Endothelial cell of umbilical vein (primary cell): ENCODE measurements around the gene RHEBL1. TPM values are rescaled to one million over a fixed set of nuclear protein-coding genes. Genes with fewer than 3 reads are reported as not detected.

Experiments
- BruUV-seq: library from RNA; stranded (reverse); fragments of 400-500 nt; replicated peaks from 2 replicates; lab custom pipeline; 2021; lab: Mats Ljungman, UMichigan
- CTCF ChIA-PET: fragments of 300-600, 350-600 bp; sonication (Branson Sonifier 250); formaldehyde crosslinking; loops from one replicate; lab custom pipeline; 2021; ENCODE audit warnings: antibody characterized with exemption, inconsistent platforms; lab: Charles Lee
- POLR2A ChIA-PET: fragments of 300-600, 350-600 bp; sonication (Branson Sonifier 250); formaldehyde crosslinking; loops from one replicate; lab custom pipeline; 2021; ENCODE audit warnings: antibody characterized with exemption, inconsistent platforms; lab: Charles Lee
- DNase-seq: peaks from one replicate; pipeline ENCODE4 v3.0.0-alpha.2; 2011; ENCODE audit warnings: low read depth, low spot score
- FAIRE-seq: peaks from 2 replicates; lab custom pipeline; 2011; peaks lifted over from hg19 to GRCh38; lab: Jason Lieb, UNC
- H2AFZ ChIP-seq: 2 replicates; pipeline ENCODE4 v1.6.0; 2012; ENCODE audit warnings: low read depth, low read length, control low read depth, inconsistent platforms
- H3K27ac ChIP-seq: 2 replicates; pipeline ENCODE4 v1.5.1; 2011; ENCODE audit warnings: low read depth, mild to moderate bottlenecking, control low read depth, low read length, moderate library complexity; ENCODE audit not compliant: insufficient read depth
- H3K27me3 ChIP-seq, 2 experiments: 2 replicates each; pipeline versions ENCODE4 v1.6.0 to v1.6.1; 2011; ENCODE audit warnings: low read length in 2 of 2, mixed read lengths in 1 of 2; ENCODE audit not compliant: control insufficient read depth in 2 of 2, insufficient read depth in 2 of 2
- H3K36me3 ChIP-seq, 2 experiments: 2 replicates in 1 of 2; 3 replicates in 1 of 2; pipeline ENCODE4 v1.5.1; 2011; ENCODE audit warnings: low read length in 2 of 2, mild to moderate bottlenecking in 1 of 2, moderate library complexity in 1 of 2; ENCODE audit not compliant: control insufficient read depth in 2 of 2, insufficient read depth in 2 of 2; ENCODE audit errors: extremely low read depth in 1 of 2
- H3K4me1 ChIP-seq: 3 replicates; pipeline ENCODE4 v1.5.1; 2011; ENCODE audit warnings: mild to moderate bottlenecking, low read length; ENCODE audit not compliant: control insufficient read depth, insufficient read depth; ENCODE audit errors: extremely low read depth
- H3K4me2 ChIP-seq: 2 replicates; pipeline ENCODE4 v1.6.1; 2011; ENCODE audit warnings: low read length, control low read depth, mixed read lengths; ENCODE audit not compliant: insufficient read depth
- H3K4me3 ChIP-seq, 3 experiments: fragments of 200-600 bp in 1 of 3; sonication (generic), shearing (Covaris generic) in 1 of 3; replicated peaks in 1 of 3; 2 replicates each; pipeline ENCODE4 v1.5.1; 2011 to 2016; ENCODE audit warnings: control low read depth in 3 of 3, low read length in 3 of 3, mild to moderate bottlenecking in 2 of 3, inconsistent platforms in 1 of 3, low read depth in 1 of 3, moderate library complexity in 1 of 3; ENCODE audit not compliant: insufficient read depth in 1 of 3
- H3K79me2 ChIP-seq: 2 replicates; pipeline ENCODE4 v1.6.0; 2012; ENCODE audit warnings: low read length, inconsistent platforms; ENCODE audit not compliant: control insufficient read depth, insufficient read depth
- H3K9ac ChIP-seq: replicated peaks from 2 replicates; pipeline ENCODE3; 2011; ENCODE audit warnings: low read length, control low read depth; ENCODE audit not compliant: insufficient read depth; ENCODE audit errors: extremely low read depth
- H3K9me1 ChIP-seq: replicated peaks from 3 replicates; pipeline ENCODE4 v1.6.0; 2011; ENCODE audit warnings: mild to moderate bottlenecking, low read length; ENCODE audit not compliant: control insufficient read depth, insufficient read depth; ENCODE audit errors: extremely low read depth
- H3K9me3 ChIP-seq: replicated peaks from 2 replicates; pipeline ENCODE4 v1.5.1; 2012; ENCODE audit warnings: low read length, inconsistent platforms; ENCODE audit not compliant: control insufficient read depth, insufficient read depth
- H4K20me1 ChIP-seq: replicated peaks from 2 replicates; pipeline ENCODE3; 2011; ENCODE audit warnings: mild to moderate bottlenecking, low read length; ENCODE audit not compliant: control insufficient read depth, insufficient read depth; ENCODE audit errors: extremely low read depth
- EZH2 ChIP-seq: IDR thresholded peaks from 2 replicates; pipeline ENCODE4 v1.6.1; 2012; ENCODE audit warnings: borderline replicate concordance, low read depth, mild to moderate bottlenecking, moderate library complexity, low read length, inconsistent platforms; ENCODE audit not compliant: severe bottlenecking
- FOS ChIP-seq: IDR thresholded peaks from 2 replicates; pipeline ENCODE4 v1.6.1; 2011; ENCODE audit warnings: mild to moderate bottlenecking, low read length, moderate library complexity, borderline replicate concordance; ENCODE audit not compliant: insufficient read depth
- JUN ChIP-seq: IDR thresholded peaks from 2 replicates; pipeline ENCODE4 v1.6.1; 2011; ENCODE audit warnings: borderline replicate concordance, low read depth; ENCODE audit not compliant: insufficient read length, insufficient read depth
- MYC ChIP-seq: IDR thresholded peaks from one replicate; pipeline ENCODE4 v1.6.1; 2011; ENCODE audit warnings: mild to moderate bottlenecking, low read depth, low read length
- POLR2A ChIP-seq: IDR thresholded peaks from 2 replicates; pipeline ENCODE4 v1.6.1; 2012; ENCODE audit warnings: low read depth, mild to moderate bottlenecking, control low read depth, low read length
- POLR2AphosphoS5 ChIP-seq: IDR thresholded peaks from 2 replicates; pipeline ENCODE4 v1.6.1; 2012; ENCODE audit warnings: low read depth, mild to moderate bottlenecking, control low read depth, low read length, moderate library complexity; ENCODE audit not compliant: insufficient read depth
- dilution Hi-C: fragments of 300-500 bp; cut with MboI; formaldehyde crosslinking; loops from one replicate; pipeline ENCODE4 v1.15.0; 2019; ENCODE audit warnings: low sequenced_read_pairs; ENCODE audit not compliant: extremely low pct_ligation_motif_present
- intact Hi-C: fragments of 100-400 bp; cut with micrococcal nuclease; formaldehyde crosslinking; loops from one replicate; pipeline ENCODE4 v1.10.0; 2022
- polyA plus RNA-seq, 4 experiments: library from polyadenylated mRNA; depleted of rRNA in 3 of 4; stranded (reverse) in 3 of 4; unstranded in 1 of 4; fragments of >200 nt; gene quantifications; 2 replicates each; pipeline versions ENCODE4 v1.2.1 to v1.2.3, GENCODE V29; 2011 to 2012; ENCODE audit warnings: missing spikeins in 1 of 4
- total RNA-seq: library from RNA; stranded (reverse); gene quantifications from 2 replicates; pipeline ENCODE4 v1.2.3, GENCODE V29; 2021
- TF ChIP-seq, protein P1 (sequence below), 2 donors: IDR thresholded peaks; 1 replicate in 1 of 2; 2 replicates in 1 of 2; pipeline ENCODE4 v1.5.1; 2011; ENCODE audit warnings: low read length in 2 of 2, mild to moderate bottlenecking in 2 of 2, moderate library complexity in 2 of 2, control low read depth in 1 of 2, inconsistent platforms in 1 of 2, low read depth in 1 of 2; ENCODE audit not compliant: insufficient read depth in 1 of 2; ENCODE audit errors: extremely low read depth in 1 of 2
- TF ChIP-seq, protein P2 (sequence below): IDR thresholded peaks from 2 replicates; pipeline ENCODE4 v1.6.1; 2011; ENCODE audit not compliant: insufficient read depth, insufficient read length

Gene RHEBL1
- total and polyA plus RNA-seq, 2 donors (not counting 3 experiments of a cell fraction or from before 2014, with no cell fraction given) = 2.6 to 2.7 TPM

DNA sequence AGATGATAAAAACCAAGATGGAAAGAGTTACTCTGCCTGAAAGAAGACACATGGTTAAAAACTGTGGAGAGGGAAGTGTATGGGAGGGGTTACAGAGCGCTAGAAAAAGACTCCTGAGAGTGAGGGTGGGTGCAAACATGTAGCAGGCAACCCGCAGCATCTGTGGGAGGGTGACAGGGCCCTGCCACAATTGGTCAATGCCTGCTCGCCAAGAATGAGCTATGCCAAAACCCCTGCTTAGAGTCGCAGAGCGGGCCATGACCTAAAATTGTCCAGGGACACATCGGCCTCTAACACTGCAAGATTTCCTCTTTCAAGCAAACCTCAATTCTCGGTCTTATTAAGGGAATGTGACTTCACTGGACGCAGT, 51.9 kb downstream of the RHEBL1 start:
- peak overlapping the region; percentile 98 for H3K27ac ChIP-seq
- H3K27me3 ChIP-seq = no peaks in the 10 kb centered on the region
- no TSS peak for BruUV-seq
- FAIRE-seq (peak; percentile 68), DNase-seq (peak; percentile 72)
- H4K20me1 ChIP-seq = no peaks in the 10 kb centered on the region
- TF ChIP-seq EZH2 (no peak), POLR2A (no peak), JUN (no peak), POLR2AphosphoS5 (no peak), FOS (no peak), MYC (no peak)
- TF ChIP-seq, protein P1, sequence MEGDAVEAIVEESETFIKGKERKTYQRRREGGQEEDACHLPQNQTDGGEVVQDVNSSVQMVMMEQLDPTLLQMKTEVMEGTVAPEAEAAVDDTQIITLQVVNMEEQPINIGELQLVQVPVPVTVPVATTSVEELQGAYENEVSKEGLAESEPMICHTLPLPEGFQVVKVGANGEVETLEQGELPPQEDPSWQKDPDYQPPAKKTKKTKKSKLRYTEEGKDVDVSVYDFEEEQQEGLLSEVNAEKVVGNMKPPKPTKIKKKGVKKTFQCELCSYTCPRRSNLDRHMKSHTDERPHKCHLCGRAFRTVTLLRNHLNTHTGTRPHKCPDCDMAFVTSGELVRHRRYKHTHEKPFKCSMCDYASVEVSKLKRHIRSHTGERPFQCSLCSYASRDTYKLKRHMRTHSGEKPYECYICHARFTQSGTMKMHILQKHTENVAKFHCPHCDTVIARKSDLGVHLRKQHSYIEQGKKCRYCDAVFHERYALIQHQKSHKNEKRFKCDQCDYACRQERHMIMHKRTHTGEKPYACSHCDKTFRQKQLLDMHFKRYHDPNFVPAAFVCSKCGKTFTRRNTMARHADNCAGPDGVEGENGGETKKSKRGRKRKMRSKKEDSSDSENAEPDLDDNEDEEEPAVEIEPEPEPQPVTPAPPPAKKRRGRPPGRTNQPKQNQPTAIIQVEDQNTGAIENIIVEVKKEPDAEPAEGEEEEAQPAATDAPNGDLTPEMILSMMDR (IDR thresholded peaks at IDR 0.05; ENCODE audit: extremely low read depth in 1 of 2, insufficient read depth in 1 of 2, low read depth in 1 of 2, low read length in 2 of 2) = no peak
- TF ChIP-seq, protein P2, sequence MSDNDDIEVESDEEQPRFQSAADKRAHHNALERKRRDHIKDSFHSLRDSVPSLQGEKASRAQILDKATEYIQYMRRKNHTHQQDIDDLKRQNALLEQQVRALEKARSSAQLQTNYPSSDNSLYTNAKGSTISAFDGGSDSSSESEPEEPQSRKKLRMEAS = no peak
- H3K79me2 ChIP-seq = peaks cover 10% of the 10 kb centered on the region
- H3K9me3 ChIP-seq = no peaks in the 10 kb centered on the region
- H3K9me1 ChIP-seq = no peaks in the 10 kb centered on the region
- dilution Hi-C loops = no loop called here
- no peak overlapping the region for H2AFZ ChIP-seq
- peak overlapping the region; percentile 77 for H3K4me2 ChIP-seq
- peak overlapping the region; percentile 50 to 62 (median 61) for H3K4me3 ChIP-seq
- peaks cover 0 to 18% of the 10 kb centered on the region in 2 experiments for H3K36me3 ChIP-seq
- H3K4me1 ChIP-seq = peaks cover 16% of the 10 kb centered on the region
- ChIA-PET CTCF (interaction anchor here (0.7 to 8.7 kb wide), 9 partner anchors 12 to 112 kb away, joined by 3 to 115 read pairs (median 5); partner anchors contain the start of gene DDN), POLR2A (no interaction called here)
- H3K9ac ChIP-seq = peak overlapping the region; percentile 95
- intact Hi-C loops = loop anchor here (1.0 to 2.0 kb wide), 3 partner anchors 22 to 61 kb away; partner anchors contain the start of genes ARF3 and KMT2D
